Medulla oblongata (tissue), 1 donor: ENCODE data around the gene POM121L2.
"Not testable (repeated sequence)": the region's sequence is repeated elsewhere in the genome, so short reads cannot be mapped to it uniquely, and the experiment has no call there.

Experiments
- DNase-seq: peaks from one replicate; pipeline ENCODE4 v3.0.0-alpha.2; 2015; ENCODE audit errors: extremely low spot score

POM121L2 gene

DNA sequence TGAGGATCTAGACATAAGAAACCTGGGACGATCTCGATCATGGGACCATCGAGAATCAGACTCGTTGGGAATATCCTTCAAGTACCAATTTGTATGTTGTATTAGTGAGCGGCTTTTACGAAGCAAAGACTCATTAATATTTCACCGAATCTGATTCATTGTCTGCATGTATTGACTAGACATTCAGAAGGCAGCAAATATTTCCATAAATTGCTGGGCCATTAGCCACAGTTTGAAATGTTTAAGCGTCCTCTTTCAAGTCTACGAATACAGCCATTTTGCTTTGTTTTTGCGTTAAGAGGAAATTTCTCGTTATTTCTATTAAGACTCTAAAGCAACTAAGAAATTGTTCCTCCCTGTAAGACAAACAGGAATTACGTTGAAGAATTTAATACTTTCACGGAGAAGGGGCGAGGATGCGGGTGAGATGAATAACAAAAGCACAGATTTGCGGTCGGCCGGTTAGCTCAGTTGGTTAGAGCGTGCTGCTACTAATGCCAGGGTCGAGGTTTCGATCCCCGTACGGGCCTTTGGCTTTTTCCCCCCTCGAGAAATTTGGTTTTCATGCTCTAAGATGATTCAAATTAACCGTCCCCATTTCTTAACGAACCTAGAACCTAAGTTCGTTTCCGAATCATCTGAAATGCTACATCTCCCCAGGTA, 18.5 kb downstream of the POM121L2 start:
- no peak for DNase-seq

DNA sequence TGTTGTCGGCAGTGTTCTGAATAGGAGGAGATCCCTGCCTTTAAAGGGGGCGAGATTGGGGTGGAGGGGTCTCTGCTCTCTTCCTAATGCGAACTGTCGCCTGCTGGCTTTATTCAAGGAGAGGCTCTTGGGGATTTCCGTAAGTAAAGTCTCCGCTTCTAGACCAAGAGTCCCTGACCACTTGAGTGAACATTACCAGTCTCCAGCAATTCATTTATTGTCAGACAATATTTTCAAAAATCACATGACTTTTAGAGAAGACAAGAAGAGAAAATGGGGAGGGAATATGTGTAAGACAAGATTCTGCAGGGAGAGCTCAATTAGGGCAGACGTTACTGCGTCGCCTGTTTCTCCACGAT, 21.2 kb downstream of the POM121L2 start:
- no peak for DNase-seq

DNA sequence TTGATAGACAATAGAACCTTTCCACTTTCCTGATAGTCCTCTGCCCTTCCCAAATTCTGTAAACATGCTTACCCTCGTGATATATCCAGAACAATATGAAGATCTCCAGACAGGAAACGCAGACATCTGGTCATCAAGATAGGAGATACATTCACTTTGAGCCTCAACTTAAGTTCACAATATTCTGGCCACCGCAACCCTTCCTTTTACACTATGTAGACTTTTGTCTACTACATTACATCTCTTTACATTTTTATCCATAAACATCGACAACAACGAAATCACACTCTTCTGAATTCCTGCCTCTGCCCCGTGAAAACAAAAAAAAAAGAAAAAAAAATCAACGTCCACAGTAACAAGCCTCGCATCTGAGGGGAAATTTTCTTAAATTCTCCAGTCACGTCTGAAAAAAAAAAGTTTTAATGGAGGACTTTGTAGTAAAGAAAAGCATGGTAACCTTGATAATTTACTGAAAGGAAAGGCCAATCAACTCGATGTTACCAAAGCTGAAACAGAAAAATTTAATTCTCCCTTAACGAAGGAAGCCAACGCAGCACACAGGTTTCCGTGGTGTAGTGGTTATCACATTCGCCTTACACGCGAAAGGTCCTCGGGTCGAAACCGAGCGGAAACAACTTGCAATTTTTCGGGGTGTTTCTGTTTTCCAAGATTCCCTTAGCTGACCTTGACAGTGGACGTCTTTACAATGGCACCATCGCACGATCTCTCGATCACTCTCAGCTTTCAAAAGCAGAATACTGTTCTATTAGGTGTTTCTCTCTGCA, 21.8 kb downstream of the POM121L2 start:
- no peak for DNase-seq

DNA sequence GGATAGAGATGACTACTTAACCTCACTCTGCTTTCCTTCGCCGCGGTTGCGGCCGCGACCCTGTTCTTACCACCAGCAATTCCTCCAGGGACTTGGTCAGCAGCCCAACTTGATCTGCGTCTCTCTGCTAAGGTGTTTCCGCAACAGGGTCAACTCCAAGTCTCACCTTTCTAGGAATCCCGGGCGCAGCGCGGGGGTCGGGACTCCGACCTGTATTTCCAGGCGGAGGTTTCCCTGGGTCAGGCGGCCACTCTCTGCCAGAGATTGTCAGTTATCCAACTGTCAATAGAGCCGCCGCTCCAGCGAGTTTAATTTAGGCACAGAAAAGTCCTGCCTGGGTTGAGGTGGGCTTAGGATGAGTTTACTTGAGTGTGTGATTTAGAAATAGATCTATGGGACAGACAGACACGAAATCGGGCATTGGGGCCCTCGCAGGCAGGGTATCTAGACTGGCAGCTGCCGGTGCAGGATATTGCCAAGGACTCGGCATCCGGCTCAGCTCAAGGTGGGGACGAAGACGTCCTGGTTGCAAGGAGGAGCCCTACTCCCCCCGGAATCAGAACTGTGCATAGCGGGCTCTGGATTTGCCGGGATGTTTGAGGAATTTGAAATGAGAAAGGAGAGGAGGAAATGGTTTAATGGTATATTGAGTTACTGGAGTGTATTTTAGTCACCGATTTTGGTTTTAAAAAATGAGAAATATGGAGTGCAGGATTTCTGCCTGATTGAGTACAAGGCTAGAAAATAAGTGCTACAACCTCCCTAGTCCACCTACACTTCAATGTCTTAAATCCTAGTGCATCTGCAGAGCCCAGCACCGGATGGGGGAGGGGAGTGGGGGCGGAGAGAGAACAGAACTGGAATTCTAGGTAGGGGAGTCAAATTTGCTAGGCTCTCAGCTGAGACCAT, 23.7 kb downstream of the POM121L2 start:
- DNase-seq, result no peak

DNA sequence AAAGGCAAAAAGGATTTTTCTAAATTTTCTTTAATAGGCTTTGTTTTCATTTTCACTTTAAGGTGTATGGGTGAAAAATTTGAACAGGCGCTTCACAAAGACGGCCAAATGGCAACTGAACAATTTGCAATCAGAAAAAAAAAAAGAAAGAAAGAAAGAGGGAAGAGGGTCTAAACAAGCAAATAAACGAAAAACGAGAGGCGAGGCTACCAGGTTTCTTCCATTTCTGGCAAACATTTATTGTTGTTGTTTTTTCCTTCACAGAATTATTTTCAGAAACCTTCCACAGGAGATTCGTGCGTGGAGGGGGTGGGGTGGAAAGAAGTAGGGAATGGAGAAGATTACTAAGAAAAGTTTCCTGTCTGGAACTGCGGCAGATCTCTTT, 24.3 kb downstream of the POM121L2 start:
- DNase-seq, result no peak

DNA sequence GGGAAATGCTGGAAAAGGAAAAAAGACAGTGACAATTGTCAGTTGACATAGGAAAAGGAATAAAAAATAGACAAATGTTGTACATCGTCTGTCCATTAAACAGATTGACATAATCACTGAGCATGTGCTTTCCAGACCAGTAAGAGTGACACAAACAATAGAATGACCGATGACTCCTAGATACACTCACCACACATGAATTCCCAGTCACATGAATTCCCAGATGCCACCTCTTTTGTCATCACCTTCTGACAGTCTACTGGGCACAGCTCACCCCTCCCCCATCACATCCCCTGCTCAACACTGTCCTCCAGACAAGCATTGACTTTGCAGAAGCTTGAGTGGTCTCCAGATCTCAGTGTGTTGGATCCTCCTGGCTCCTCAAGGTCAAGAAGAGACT, 25.9 kb downstream of the POM121L2 start:
- no peak for DNase-seq

DNA sequence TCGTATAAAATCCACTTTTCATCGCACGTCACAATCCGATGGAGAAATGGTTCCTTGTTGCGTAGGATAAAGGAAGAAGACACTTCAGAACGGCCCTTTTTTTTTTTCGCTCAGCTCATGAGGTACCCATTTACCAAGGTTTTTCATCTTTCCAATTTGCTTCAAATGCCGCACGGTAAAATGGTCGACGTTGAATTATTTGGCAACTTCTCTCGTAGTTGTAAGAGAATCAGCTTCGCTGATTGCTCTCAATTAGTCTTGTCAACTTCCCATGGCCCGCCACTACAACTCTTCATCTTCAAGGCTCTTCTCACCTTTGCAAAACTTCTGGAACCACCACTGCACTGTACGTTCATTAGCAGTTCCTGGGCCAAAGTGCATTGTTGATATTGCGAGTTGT, 28.8 kb downstream of the POM121L2 start:
- DNase-seq, result no peak

DNA sequence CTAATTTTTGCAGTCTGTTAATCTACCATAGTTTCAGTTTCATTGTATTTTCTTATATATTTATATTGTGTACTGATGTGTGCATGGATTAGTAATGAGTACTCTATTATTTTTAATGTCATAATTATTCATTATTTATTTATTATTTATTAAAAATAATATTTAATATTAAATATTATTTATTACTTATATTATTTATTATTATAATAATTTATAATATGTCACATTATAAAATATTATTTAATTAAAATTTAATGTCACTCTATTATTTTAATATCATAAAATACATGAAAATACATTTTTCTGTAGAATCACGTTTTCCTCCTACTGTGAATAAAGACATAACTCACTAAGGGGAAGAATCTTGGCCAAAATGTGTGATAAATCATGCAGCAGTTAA, 30.5 kb downstream of the POM121L2 start:
- no peak for DNase-seq

DNA sequence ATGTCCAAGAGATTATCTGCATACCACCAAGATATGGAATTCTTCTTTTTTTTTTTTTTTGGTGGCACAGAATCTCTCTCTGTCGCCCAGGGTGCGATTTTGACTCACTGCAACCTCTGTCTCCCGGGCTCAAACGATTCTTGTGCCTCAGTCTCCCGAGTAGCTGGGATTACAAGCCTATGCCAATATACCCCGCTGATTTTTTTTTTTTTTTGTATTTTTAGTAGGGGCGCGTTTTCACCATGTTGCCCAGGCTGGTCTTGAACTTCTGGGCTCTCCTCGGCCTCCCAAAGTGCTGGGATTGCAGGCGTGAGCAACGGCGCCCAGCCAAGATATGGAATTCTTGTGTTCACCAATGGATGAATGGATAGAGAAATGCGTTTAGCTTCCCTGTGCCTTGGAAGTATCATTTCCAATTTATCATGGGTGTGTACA, 31.0 kb downstream of the POM121L2 start:
- DNase-seq, result no peak

DNA sequence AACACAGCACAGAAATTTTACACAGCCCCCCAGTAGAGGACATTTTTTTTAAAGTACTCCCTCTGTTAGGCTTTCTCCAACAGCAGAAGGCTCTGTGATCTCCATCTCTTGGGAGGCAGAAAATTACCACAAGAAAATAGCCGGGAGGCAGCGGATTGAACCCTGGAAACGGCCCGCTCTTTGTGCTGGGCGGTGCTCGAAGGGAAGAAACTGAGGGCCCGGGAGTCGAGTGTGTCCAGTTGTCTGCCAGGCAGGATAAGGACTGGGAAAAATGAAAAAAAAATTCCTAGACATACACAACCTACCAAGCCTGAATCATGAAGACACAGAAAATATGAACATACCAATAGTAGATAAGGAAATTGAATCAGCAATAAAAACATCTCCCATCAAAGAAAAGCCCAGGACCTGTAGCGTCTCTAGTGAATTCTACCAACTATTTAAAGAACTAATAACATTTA, 31.5 kb downstream of the POM121L2 start:
- DNase-seq, result no peak

DNA sequence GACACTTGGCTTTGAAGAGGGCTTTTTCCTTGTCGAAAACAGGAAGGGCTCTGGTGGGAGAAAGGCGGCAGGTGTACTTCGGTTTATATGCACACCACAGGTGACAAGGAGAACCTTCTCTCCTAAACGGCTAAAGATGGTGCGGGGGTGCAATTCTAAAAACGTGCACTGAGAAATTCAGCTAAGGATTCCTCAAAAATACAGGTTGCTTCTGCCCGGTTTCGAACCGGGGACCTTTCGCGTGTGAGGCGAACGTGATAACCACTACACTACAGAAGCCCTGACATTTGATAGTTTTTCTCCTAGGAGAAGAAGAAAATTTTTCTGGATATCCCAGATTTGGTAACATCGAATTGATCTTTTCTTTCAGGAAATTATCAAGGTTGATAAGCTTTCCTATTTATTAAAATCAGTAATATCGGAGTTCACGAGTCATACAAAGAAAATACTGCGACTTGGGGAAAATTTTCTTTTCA, 32.0 kb downstream of the POM121L2 start:
- no peak for DNase-seq

DNA sequence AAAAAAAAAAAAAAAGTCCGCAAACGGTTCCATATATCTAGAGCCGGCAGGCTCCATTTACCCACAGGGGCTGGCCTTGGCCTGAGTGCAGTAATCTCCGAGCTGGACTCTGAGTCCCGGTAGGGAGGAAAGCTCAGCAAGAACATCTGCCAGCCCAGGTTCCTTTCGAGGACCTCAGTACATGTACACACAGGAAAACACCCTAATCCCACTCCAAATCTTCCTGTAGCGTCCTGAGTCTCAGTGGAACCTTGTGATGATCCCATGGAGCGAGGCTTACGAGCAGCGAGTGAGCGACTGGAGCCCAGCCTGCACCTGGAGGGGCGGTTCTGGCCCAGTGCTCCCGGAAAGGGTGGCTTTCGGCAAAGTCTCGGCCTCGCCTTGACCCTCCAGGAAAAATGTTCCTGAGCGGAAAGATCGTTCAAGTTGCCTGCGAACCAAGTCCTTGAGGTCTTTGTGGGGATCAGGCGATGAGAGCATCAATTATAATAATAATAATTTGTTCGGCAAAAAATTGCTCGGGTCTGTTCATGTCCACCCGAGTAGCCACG, 32.5 kb downstream of the POM121L2 start:
- no peak for DNase-seq

DNA sequence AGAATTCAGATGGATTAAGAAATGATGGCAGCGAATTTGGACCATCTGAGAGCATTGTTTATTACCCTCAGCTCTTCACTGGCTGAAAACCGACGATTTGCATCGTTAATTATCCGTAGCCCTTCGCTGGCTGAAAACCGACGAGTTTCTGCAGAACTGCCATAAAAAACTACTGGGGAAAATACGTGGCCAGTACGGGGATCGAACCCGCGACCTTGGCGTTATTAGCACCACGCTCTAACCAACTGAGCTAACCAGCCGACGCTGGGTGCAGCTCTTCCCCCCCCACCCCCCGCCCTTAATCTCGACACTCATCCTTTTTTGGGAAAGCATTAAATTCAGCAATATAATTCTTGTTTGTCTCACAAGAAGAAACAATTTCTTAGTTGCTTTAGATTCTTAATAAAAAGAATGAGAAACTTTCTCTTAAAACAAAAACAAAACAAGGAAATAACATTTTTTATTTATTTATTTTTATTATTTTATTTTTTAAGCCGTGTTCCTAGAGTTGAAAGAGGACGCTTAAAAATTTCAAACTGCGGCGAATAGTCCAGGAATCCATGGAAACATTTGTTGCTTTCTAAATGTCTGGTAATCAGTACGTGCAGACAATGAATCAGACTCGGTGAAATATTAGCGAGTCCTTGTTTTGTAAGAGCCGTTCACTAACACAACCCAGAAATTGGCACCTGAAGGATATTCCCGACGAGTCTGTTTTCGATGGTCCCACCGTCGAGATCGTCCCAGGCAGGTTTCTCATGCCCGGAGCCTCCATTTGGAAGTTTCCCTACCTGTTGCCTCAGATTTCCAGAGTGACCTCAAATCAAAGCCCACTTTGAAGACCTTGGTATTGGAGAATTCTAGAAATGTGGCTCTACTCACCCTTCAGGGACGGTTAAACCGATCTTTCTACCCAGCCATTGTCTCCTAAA, 36.8 kb downstream of the POM121L2 start:
- no peak for DNase-seq

DNA sequence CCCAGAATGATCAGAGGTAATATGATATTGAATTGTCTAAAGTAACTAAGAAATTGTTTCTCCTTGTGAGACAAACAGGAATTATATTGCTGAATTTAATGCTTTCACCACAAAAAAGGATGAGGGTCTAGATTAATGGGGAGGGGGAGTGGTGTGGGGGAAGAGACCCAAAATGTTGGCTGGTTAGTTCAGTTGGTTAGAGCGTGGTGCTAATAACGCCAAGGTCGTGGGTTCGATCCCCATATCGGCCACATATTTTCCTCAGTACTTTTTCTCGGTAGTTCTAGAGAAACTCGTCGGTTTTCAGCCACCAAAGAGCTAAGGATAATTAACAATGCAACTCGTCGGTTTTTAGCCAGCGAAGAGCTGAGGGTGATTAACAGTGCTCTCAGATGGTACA, 38.3 kb downstream of the POM121L2 start:
- DNase-seq, result no peak

DNA sequence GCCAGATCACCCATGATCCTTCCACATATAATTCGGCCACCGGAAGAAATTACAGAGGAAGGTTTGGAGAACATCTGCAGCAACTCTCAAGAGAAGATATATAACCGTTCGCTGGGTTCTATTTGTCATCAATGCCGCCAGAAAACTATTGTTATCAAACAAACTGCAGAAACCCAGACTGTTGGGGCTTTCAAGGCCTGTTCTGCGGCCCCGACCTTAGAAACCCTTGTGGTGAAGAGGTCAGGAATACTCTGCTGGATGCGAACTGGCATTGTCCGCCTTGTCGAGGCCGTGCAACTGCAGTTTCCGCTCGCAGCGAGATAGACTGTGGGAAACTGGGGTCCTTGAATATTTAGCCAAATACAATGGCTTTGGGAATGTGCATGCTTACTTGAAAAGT, 43.3 kb downstream of the POM121L2 start:
- DNase-seq, result no peak

DNA sequence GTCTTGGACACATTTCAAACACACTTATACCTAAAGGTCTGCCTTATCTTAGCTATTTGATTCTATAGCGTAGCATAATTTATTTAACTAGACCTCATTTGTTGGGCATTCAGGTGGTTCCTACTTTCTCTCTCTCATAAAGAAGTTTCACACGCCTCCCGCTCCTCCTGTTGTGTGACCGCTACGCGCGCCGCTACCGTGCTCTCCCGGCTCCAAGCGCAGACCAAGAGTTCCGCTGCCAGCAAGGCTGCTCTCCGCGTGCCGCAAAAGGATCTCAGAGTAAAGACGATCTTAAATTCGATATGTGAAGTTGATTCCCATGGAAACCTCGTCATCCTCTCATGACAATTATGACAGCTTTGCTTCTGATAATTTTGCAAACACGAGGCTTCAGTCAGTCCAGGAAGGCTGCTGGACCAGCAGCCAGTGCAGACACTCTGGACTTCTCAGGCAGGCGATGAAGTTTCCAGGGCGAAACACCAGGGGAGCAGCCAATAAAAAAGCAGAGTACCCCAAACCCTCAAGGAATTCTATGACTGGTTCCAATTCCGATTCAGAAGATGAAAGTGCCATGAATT, 44.1 kb downstream of the POM121L2 start:
- no peak for DNase-seq

DNA sequence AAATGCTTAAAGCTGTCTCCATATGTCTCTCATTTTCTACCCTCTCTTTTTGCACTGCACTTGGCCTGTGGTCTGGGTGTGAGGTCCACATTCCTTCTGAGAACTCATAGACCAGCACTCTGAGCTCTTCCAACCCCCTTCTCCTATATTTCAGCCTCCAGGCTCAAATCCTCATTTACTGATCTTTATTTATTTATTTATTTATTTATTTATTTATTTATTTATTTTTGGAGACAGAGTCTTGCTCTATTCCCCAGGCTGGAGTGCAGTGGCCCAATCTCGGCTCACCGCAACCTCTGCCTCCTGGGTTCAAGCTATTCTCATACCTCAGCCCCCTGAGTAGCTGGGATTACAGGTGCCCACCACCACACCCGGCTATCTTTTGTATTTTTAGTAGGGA, 45.1 kb downstream of the POM121L2 start:
- not testable (repeated sequence) for DNase-seq

DNA sequence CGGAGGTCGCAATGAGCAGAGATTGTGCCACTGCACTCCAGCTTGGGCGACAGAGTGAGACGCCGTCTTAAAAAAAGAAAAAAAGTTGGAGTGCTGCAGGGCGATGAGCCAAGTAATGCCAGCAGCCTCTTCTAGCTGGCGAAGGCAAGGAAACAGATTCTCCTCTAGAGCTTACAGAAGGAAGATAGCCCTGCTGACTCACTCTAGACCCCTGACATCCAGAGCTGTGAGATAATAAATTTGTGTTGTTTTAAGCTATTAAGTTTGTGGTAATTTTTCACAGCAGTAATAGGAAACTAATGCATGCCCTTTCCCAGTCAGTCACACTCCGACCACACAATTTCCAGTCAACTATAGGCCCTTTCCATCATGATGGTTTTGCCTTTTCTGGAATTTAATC, 48.2 kb downstream of the POM121L2 start:
- DNase-seq, result no peak

DNA sequence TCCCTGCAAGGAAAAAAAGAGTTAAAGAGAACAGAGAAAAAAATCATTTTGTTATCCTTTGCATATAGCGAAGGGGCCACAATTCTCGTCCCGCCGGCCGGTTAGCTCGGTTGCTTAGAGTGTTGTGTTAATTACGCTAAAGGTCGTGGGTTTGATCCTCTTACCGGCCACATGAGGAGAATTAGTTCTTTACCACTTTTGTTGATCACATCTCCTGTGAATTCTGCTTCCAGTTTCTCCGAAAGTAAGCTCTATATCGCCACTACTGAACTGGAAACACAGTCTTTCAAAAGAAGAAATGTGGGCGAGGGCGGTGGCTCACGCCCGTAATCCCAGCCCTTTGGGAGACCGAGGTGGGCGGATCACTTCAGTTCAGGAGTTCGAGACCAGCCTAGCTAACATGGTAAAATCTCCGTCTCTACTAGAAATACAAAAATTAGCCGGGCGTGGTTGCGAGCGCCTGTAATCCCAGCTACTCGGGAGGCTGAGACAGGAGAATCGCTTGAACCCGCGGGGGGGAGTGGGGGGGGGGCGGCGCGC, 51.2 kb downstream of the POM121L2 start:
- DNase-seq, result no peak

DNA sequence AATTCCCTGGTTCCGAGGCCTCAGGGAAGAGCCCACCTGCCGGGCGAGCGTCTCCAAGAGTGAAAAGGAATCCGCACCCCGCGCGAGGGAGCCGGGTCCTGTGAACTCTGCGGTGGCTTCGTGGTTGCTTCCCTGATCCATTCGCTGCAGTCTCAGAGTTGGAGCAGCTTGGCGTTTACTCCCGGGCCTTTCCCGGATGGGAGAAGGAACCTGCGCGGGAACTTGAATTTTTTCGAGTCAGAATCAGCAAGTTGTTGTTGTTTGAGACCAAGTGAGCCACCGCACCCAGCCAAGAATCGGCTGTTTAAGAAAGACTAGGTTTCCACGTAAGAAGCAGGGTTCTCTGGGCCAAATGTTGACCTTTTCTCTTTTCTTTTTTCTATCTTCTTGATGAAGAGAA, 51.7 kb downstream of the POM121L2 start:
- no peak for DNase-seq
